ENCODE results near the gene PLAU.

- TF ChIP-seq CTCF (conservative IDR thresholded peaks at IDR 0.05; ENCODE audit: low read depth, low read length) (no peak), EZH2 (IDR thresholded peaks at IDR 0.05; ENCODE audit: borderline replicate concordance, low read depth, low read length, poor library complexity, severe bottlenecking) (no peak)
These were observed 51.5 kb downstream of the PLAU start for GRCh38 chr10:73962386-73962785.

All from A673 (cell line).